Coronary artery (tissue), 2 donors: Measurements from ENCODE around the gene TCEAL4.

ENCODE experiments used
- DNase-seq: peaks from one replicate; pipeline ENCODE4 v3.0.0-alpha.2; 2017; ENCODE audit warnings: low spot score
- H3K27ac ChIP-seq, 2 donors: fragments of 200-600 bp; sonication (generic); one replicate each; pipeline ENCODE4 v1.5.1; 2016 to 2019
- H3K4me3 ChIP-seq: fragments of 200-600 bp; sonication (generic); 2 replicates; pipeline ENCODE4 v1.5.1; 2016; ENCODE audit warnings: mild to moderate bottlenecking, moderate library complexity
- TF ChIP-seq, protein P1 (sequence below): fragments of 200-600 bp; sonication (generic); IDR thresholded peaks from one replicate; pipeline ENCODE4 v1.5.1; 2019; ENCODE audit warnings: antibody characterized with exemption

Gene TCEAL4

DNA sequence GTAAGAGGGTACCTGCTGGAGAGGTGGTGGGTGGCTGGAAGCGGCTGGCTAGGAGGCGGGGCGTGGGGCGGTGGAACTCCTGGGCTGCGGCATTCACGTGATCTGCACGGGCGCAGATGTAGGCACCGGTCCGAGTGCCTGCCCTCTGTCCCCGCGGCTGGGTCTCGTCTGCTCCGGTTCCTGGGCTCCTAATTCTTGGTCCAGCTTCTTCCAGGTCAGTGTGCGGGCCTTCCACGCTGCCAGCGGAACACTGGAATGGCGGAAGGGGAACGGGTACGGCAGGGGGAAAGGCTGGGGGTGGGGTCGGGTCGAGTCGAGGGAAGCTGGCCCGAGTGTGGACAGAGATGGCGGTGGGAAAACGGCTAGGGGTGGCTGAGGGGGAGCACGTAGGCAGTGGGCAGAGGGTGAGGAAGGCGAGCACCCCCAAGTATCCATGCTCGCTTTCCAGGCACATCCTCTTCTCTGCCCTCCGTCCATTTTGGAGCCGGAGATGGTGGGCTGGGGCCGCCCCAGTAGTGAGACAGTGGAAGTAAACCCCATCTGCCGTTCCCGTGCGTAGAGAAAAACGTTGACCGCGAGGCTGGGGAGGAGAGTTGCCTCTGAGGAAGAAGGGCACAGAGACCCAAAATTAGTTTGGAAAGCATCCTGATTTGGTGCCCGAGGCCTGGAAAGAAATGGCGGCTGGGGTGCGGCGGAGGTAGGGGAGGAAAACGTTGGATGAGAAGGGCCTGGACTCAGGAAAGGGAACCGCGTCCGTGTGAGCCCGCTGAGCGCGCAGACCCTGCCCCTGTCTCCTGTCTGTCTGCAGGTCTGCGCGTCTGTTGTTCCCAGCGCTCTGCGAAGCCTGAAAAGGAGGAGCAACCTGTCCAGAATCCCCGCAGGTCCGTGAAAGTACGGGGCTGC, at the start of gene TCEAL4:
TSS of gene TCEAL4 (plus strand) at position 105 of the 903 bp plus-strand sequence. CDS start 1,161 bp downstream, outside the sequence.
- Histone ChIP-seq H3K27ac (peak within 1 kb of the TSS; percentile 83 to 96), H3K4me3 (peak within 1 kb of the TSS; percentile 77)
- peak; percentile 77 for DNase-seq
- TF ChIP-seq, protein P1, sequence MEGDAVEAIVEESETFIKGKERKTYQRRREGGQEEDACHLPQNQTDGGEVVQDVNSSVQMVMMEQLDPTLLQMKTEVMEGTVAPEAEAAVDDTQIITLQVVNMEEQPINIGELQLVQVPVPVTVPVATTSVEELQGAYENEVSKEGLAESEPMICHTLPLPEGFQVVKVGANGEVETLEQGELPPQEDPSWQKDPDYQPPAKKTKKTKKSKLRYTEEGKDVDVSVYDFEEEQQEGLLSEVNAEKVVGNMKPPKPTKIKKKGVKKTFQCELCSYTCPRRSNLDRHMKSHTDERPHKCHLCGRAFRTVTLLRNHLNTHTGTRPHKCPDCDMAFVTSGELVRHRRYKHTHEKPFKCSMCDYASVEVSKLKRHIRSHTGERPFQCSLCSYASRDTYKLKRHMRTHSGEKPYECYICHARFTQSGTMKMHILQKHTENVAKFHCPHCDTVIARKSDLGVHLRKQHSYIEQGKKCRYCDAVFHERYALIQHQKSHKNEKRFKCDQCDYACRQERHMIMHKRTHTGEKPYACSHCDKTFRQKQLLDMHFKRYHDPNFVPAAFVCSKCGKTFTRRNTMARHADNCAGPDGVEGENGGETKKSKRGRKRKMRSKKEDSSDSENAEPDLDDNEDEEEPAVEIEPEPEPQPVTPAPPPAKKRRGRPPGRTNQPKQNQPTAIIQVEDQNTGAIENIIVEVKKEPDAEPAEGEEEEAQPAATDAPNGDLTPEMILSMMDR: no peak

DNA sequence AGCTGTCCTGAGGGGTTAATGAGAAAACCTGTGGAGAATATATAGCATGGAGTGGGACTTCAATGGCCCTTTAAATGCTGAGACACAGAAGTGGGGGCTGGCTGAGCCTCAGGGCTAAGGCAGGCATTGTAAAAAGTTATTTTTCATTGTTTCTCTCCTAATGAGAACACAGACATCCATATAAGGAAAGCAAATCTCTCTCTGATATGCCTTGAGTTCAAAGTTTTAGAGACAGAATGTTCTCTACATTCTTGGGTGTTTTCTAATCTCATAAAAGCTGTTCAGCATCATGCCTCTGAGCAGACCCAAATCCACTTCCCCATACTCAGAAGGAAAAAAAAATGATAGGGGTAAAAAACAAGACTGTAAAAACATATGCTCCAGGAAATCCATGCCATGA, 49.2 kb upstream of the TCEAL4 start:
- H3K27ac ChIP-seq: peak overlapping the region; percentile 72 to 90

DNA sequence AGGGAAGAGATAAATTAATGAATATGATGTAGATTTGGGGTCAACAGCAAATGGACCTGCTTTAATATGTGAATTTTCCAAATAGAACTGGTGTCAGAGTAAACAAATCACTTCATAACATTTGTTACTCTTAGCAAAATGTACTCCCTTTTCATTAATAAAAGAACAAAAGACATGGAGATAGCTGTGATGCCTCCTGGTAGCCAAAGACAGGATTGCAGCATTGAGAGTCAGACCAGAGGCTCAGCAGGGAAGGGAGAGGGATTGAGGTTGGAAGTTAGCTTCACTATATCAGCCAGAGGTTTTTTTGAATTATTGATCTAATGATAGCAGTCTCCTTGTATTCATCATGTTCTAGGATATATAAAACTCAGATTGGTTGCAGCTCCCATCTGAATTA, 48.6 kb upstream of the TCEAL4 start:
- H3K27ac ChIP-seq: peak overlapping the region; percentile 72 to 90
- H3K4me3 ChIP-seq: no peak overlapping the region
- TF ChIP-seq, protein P1: no peak
- no peak for DNase-seq

More for the DNA sequence above, 49.2 kb upstream of the TCEAL4 start:
- H3K4me3 ChIP-seq: peak overlapping the region; percentile 15
- DNase-seq: no peak
- TF ChIP-seq, protein P1: no peak

DNA sequence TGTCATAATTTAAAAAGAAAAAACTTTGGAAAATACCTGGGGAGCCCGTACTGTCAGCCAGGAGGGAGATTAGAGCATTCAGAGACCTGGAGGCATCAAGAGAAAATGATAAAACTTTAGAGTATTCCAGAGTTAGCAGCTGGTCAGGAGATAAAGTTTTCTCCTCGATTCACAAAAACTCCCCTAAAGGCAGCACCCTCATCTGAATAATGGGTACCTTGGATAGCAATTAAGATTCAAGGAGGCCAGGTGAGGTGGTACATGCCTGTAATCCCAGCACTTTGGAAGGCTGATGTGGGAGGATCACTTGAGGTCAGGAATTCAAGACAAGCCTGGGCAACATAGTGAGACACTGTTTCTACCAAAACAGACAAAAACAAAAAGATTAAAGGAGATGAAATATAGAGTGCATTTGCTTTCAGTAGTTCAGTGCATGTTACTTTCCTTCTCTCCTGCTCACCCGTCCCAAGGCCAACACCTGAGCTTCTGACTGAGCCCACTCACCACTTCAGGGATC, 47.4 kb upstream of the TCEAL4 start:
- H3K4me3 ChIP-seq: no peak overlapping the region
- TF ChIP-seq, protein P1: no peak
- no peak for DNase-seq
- H3K27ac ChIP-seq: peak overlapping the region; percentile 39 to 84

DNA sequence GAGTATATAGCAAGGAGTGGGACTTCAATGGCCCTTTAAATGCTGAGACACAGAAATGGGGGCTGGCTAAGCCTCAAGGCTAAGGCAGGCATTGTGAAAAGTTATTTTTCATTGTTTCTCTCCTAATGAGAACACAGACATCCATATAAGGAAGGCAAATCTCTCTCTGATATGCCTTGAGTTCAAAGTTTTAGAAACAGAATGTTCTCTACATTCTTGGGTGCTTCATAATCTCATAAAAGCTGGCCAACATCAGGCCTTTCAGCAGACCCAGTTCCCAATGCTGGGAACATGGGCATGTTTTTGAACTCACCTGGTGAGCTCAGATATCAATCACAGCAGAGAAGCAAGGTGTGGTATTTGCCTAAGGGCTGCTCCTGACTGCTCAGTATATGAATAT, 46.6 kb upstream of the TCEAL4 start:
- H3K27ac ChIP-seq: peak overlapping the region; percentile 39 to 84
- no peak for DNase-seq
- TF ChIP-seq, protein P1: no peak

DNA sequence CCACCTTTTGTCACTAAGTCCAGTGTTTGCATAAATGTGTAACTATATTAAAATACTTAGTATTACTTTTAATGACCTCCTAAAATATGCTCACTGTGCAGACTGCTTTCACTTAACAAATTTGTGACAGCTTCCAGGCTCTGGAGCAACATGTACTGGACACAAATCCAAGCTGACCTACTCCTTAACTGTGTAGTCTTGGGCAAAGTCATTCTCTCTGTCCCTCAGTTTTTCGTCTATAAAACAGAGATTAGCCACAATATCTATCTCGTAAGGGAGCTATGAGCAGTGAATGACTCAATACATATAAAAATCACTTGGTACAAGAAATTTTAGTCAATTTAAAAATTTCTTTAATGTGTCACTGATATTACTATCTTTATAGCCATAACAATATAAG, 45.6 kb upstream of the TCEAL4 start:
- Histone ChIP-seq H3K27ac (peak overlapping the region; percentile 60 to 84), H3K4me3 (no peak overlapping the region)
- TF ChIP-seq, protein P1: no peak
- DNase-seq: no peak

More for the DNA sequence above, 46.6 kb upstream of the TCEAL4 start:
- no peak overlapping the region for H3K4me3 ChIP-seq

DNA sequence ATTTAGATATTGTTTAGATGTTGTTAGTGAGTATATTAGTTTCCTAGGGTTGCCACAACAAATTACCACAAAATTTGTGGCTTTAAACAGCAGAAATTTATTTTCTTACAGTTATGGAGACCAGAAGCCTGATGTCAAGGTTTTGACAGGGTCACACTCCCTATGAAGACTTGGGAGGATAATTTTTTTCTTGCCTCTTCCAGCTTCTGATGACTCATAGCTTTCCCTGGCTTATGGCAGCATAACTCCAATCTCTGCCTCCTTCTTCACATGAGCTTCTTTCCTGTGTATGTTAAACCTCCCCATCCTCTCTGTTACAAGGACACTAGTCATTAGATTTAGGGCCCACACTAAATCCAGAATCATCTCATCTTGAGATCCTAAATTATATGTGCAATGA, 45.2 kb upstream of the TCEAL4 start:
- TF ChIP-seq, protein P1: no peak
- Histone ChIP-seq H3K27ac (peak overlapping the region; percentile 60 to 84), H3K4me3 (no peak overlapping the region)
- DNase-seq: no peak
